WTC11 (cell line): ENCODE measurements around the gene SSR1. TPM values are rescaled to one million over a fixed set of nuclear protein-coding genes. Genes with fewer than 3 reads are reported as not detected.
"Not testable (repeated sequence)": the region's sequence is repeated elsewhere in the genome, so short reads cannot be mapped to it uniquely, and the experiment has no call there.

Experiments used
- ATAC-seq: fragments of 200-7000 bp; cut with Tn5 transposase; 2 replicates; pipeline ENCODE4 v1.10.0; 2021; ENCODE audit warnings: mild to moderate bottlenecking, moderate library complexity
- CTCF ChIA-PET: fragments of 300-600 bp; sonication (Branson Sonifier 250); formaldehyde crosslinking; loops from one replicate; lab custom pipeline; 2021; ENCODE audit warnings: antibody characterized with exemption; lab: Charles Lee
- POLR2A ChIA-PET: fragments of 350-600 bp; sonication (Branson Sonifier 250); formaldehyde crosslinking; loops from one replicate; lab custom pipeline; 2021; ENCODE audit warnings: antibody characterized with exemption; lab: Charles Lee
- DNase-seq: peaks from one replicate; pipeline ENCODE4 v3.0.0; 2021; ENCODE audit warnings: low spot score
- H3K27ac Mint-ChIP-seq: 2 replicates; pipeline ENCODE4 v1.8.0; 2021; ENCODE audit warnings: mixed read lengths
- H3K27me3 Mint-ChIP-seq: 2 replicates; pipeline ENCODE4 v1.8.0; 2021; ENCODE audit warnings: low read depth, mild to moderate bottlenecking, moderate library complexity, mixed read lengths
- H3K36me3 Mint-ChIP-seq: 2 replicates; pipeline ENCODE4 v1.8.0; 2021; ENCODE audit warnings: mixed read lengths
- H3K4me1 Mint-ChIP-seq: 2 replicates; pipeline ENCODE4 v1.8.0; 2022; ENCODE audit warnings: mixed read lengths
- H3K4me3 Mint-ChIP-seq: 2 replicates; pipeline ENCODE4 v1.8.0; 2021; ENCODE audit warnings: mild to moderate bottlenecking, moderate library complexity, mixed read lengths
- H3K9me3 Mint-ChIP-seq: 2 replicates; pipeline ENCODE4 v1.8.0; 2021; ENCODE audit warnings: mixed read lengths
- CBFB ChIP-seq: sonication (generic); formaldehyde crosslinking; IDR thresholded peaks from 2 replicates; pipeline ENCODE4 v1.8.1; 2022; ENCODE audit warnings: mild to moderate bottlenecking, low read depth, missing genetic modification reagents
- E2F1 ChIP-seq: sonication (generic); formaldehyde crosslinking; IDR thresholded peaks from 2 replicates; pipeline ENCODE4 v1.8.0; 2022; ENCODE audit warnings: mild to moderate bottlenecking, missing genetic modification reagents
- EMX1 ChIP-seq: fragments of 250-450 bp; sonication (Bioruptor Pico); IDR thresholded peaks from 2 replicates; pipeline ENCODE4 v1.8.0; 2021; ENCODE audit warnings: mild to moderate bottlenecking
- HMGA2 ChIP-seq: fragments of 250-450 bp; sonication (Bioruptor Pico); IDR thresholded peaks from 2 replicates; pipeline ENCODE4 v1.4.0; 2021; ENCODE audit warnings: mild to moderate bottlenecking, moderate library complexity
- KAT7 ChIP-seq: sonication (generic); formaldehyde crosslinking; IDR thresholded peaks from 2 replicates; pipeline ENCODE4 v1.8.1; 2023; ENCODE audit warnings: missing genetic modification reagents, mild to moderate bottlenecking, borderline replicate concordance
- MXD4 ChIP-seq: fragments of 250-450 bp; sonication (Bioruptor Pico); IDR thresholded peaks from 2 replicates; pipeline ENCODE4 v1.8.0; 2021; ENCODE audit warnings: mild to moderate bottlenecking, moderate library complexity, borderline replicate concordance
- MYBL2 ChIP-seq: sonication (generic); formaldehyde crosslinking; IDR thresholded peaks from 2 replicates; pipeline ENCODE4 v1.8.1; 2023; ENCODE audit warnings: mild to moderate bottlenecking, moderate library complexity, missing genetic modification reagents
- NFE2L1 ChIP-seq: sonication (generic); formaldehyde crosslinking; IDR thresholded peaks from 2 replicates; pipeline ENCODE4 v1.8.1; 2023; ENCODE audit warnings: missing genetic modification reagents
- NR1H2 ChIP-seq: sonication (generic); formaldehyde crosslinking; IDR thresholded peaks from 2 replicates; pipeline ENCODE4 v1.9.0; 2021; ENCODE audit warnings: mild to moderate bottlenecking, moderate library complexity, missing genetic modification reagents
- SMAD3 ChIP-seq: sonication (generic); formaldehyde crosslinking; IDR thresholded peaks from 2 replicates; pipeline ENCODE4 v1.8.0; 2022; ENCODE audit warnings: missing genetic modification reagents, mild to moderate bottlenecking, borderline replicate concordance
- SMAD4 ChIP-seq: sonication (generic); formaldehyde crosslinking; IDR thresholded peaks from 2 replicates; pipeline ENCODE4 v1.8.0; 2022; ENCODE audit warnings: mild to moderate bottlenecking, missing genetic modification reagents
- SOX15 ChIP-seq: fragments of 250-450 bp; sonication (Bioruptor Pico); IDR thresholded peaks from 2 replicates; pipeline ENCODE4 v1.9.0; 2021; ENCODE audit warnings: mild to moderate bottlenecking
- TP53 ChIP-seq: sonication (generic); formaldehyde crosslinking; IDR thresholded peaks from 2 replicates; pipeline ENCODE4 v1.8.1; 2023; ENCODE audit warnings: mild to moderate bottlenecking, missing genetic modification reagents
- ZNF121 ChIP-seq: sonication (generic); formaldehyde crosslinking; IDR thresholded peaks from 2 replicates; pipeline ENCODE4 v1.8.0; 2023; ENCODE audit warnings: missing genetic modification reagents
- ZNF138 ChIP-seq: sonication (generic); formaldehyde crosslinking; conservative IDR thresholded peaks from 2 replicates; pipeline ENCODE4 v1.8.1; 2022; ENCODE audit warnings: mild to moderate bottlenecking, moderate library complexity, missing genetic modification reagents
- ZNF232 ChIP-seq: sonication (generic); formaldehyde crosslinking; IDR thresholded peaks from 2 replicates; pipeline ENCODE4 v1.8.0; 2022; ENCODE audit warnings: mild to moderate bottlenecking, missing genetic modification reagents
- ZNF263 ChIP-seq: sonication (generic); formaldehyde crosslinking; IDR thresholded peaks from 2 replicates; pipeline ENCODE4 v1.8.1; 2022; ENCODE audit warnings: low read depth, mild to moderate bottlenecking, moderate library complexity, missing genetic modification reagents
- total RNA-seq: library from RNA; stranded (reverse); gene quantifications from 3 replicates; pipeline ENCODE4 v1.2.3, GENCODE V29; 2021
- TF ChIP-seq, protein P1 (sequence below): fragments of 250-450 bp; sonication (Bioruptor Pico); IDR thresholded peaks from 2 replicates; pipeline ENCODE4 v1.8.0; 2021; ENCODE audit warnings: mild to moderate bottlenecking
- TF ChIP-seq, protein P2 (sequence below): fragments of 250-450 bp; sonication (Bioruptor Pico); IDR thresholded peaks from 2 replicates; pipeline ENCODE4 v1.9.0; 2021; ENCODE audit warnings: mild to moderate bottlenecking

The SSR1 gene
- total RNA-seq, 1 experiment from 2014 or later = 96.7 TPM

- H3K36me3 Mint-ChIP-seq = no peaks in the 10 kb centered on the region
- POLR2A ChIA-PET = no interaction called here
Measured at GRCh38 chr6:7267466-7268091, 45.4 kb downstream of the SSR1 start.

DNA sequence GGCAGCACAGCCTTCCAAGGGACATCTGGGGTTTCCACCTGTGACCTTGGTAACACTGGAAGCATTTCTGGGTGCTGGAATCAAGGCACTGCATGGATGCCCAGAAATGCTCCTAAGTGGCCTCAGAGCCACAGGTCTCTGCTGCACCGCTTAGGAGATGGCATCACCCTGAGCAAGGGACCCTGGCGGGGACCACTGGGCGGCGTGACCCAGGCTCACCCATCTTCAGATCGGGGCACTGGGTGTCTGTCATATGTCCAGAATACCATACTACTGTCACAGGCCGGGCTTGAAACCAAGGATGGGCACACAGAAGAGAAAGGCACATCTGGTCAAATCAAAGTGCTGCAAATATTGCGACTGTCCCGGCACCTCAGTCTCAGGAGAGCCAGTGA, 45.9 kb downstream of the SSR1 start:
- CTCF ChIA-PET = interaction anchor here (0.6 to 1.0 kb wide), 2 partner anchors 9 to 65 kb away, joined by 3 read pairs; no protein-coding TSS in a partner anchor
- Mint-ChIP-seq H3K36me3 (no peaks in the 10 kb centered on the region), H3K4me1 (peaks cover 5% of the 10 kb centered on the region), H3K4me3 (no peak overlapping the region)
- TF ChIP-seq TP53 (CRISPR knock-in tag) = no peak
- no peak for TF ChIP-seq SMAD3 (CRISPR knock-in tag)
- TF ChIP-seq ZNF232 (CRISPR knock-in tag) = no peak
- TF ChIP-seq NR1H2 (CRISPR knock-in tag) = no peak
- TF ChIP-seq E2F1 (CRISPR knock-in tag) = no peak
- TF ChIP-seq SOX15 (CRISPR knock-in tag) = no peak
- no peak for TF ChIP-seq ZNF263
- TF ChIP-seq MYBL2 (CRISPR knock-in tag) = no peak
- TF ChIP-seq ZNF138 = no peak
- TF ChIP-seq SMAD4 = no peak
- TF ChIP-seq ZNF121 (CRISPR knock-in tag) = no peak
- TF ChIP-seq MXD4 (CRISPR knock-in tag) = no peak
- TF ChIP-seq HMGA2 = no peak
- TF ChIP-seq, protein P1, sequence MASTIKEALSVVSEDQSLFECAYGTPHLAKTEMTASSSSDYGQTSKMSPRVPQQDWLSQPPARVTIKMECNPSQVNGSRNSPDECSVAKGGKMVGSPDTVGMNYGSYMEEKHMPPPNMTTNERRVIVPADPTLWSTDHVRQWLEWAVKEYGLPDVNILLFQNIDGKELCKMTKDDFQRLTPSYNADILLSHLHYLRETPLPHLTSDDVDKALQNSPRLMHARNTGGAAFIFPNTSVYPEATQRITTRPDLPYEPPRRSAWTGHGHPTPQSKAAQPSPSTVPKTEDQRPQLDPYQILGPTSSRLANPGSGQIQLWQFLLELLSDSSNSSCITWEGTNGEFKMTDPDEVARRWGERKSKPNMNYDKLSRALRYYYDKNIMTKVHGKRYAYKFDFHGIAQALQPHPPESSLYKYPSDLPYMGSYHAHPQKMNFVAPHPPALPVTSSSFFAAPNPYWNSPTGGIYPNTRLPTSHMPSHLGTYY (CRISPR knock-in tag) = no peak
- no peak for TF ChIP-seq KAT7 (CRISPR knock-in tag)
- TF ChIP-seq CBFB (CRISPR knock-in tag) = no peak
- TF ChIP-seq, all 79 proteins: peak for 0
- H3K9me3 Mint-ChIP-seq = no peaks in the 10 kb centered on the region
- ATAC-seq (no peak), DNase-seq (no peak)
- H3K27me3 Mint-ChIP-seq = no peaks in the 10 kb centered on the region
- no peak overlapping the region for H3K27ac Mint-ChIP-seq
- POLR2A ChIA-PET = no interaction called here

More at GRCh38 chr6:7267466-7268091, 45.4 kb downstream of the SSR1 start:
- Mint-ChIP-seq H3K4me1 (0 out of 2 replicates have a peak, but pooled peaks cover under 1% of the 10 kb centered on the region), H3K4me3 (no peak overlapping the region), H3K27me3 (no peaks in the 10 kb centered on the region), H3K27ac (peak overlapping the region; percentile 49; the same call in 1 of the 2 replicates), H3K9me3 (no peaks in the 10 kb centered on the region)
- ATAC-seq (0 out of 2 replicates have a peak, but pooled peaks have one; percentile 20), DNase-seq (no peak)
- CTCF ChIA-PET = interaction anchor here (1.0 kb wide), 1 partner anchor 8 kb away, joined by 3 read pairs; no protein-coding TSS in a partner anchor
- TF ChIP-seq EMX1 (CRISPR knock-in tag) (no peak), ZNF232 (CRISPR knock-in tag) (no peak), ZNF263 (no peak), NFE2L1 (CRISPR knock-in tag) (no peak), E2F1 (CRISPR knock-in tag) (no peak)
- TF ChIP-seq, protein P2, sequence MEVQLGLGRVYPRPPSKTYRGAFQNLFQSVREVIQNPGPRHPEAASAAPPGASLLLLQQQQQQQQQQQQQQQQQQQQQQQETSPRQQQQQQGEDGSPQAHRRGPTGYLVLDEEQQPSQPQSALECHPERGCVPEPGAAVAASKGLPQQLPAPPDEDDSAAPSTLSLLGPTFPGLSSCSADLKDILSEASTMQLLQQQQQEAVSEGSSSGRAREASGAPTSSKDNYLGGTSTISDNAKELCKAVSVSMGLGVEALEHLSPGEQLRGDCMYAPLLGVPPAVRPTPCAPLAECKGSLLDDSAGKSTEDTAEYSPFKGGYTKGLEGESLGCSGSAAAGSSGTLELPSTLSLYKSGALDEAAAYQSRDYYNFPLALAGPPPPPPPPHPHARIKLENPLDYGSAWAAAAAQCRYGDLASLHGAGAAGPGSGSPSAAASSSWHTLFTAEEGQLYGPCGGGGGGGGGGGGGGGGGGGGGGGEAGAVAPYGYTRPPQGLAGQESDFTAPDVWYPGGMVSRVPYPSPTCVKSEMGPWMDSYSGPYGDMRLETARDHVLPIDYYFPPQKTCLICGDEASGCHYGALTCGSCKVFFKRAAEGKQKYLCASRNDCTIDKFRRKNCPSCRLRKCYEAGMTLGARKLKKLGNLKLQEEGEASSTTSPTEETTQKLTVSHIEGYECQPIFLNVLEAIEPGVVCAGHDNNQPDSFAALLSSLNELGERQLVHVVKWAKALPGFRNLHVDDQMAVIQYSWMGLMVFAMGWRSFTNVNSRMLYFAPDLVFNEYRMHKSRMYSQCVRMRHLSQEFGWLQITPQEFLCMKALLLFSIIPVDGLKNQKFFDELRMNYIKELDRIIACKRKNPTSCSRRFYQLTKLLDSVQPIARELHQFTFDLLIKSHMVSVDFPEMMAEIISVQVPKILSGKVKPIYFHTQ = no peak

DNA sequence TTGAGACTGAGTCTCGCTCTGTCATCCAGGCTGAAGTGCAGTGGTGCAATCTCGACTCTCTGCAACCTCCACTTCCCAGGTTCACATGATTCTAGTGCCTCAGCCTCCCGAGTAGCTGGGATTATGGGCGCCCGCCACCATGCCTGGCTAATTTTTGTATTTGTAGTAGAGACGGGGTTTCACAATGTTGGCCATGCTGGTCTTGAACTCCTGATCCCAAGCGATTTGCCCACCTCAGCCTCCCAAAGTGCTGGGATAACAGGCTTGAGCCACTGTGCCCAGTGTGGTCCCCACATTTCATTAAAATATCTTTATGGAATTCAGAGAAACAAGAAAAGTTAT, 47.6 kb downstream of the SSR1 start:
- H3K4me3 Mint-ChIP-seq, H3K27ac Mint-ChIP-seq, H3K36me3 Mint-ChIP-seq, H3K27me3 Mint-ChIP-seq, H3K9me3 Mint-ChIP-seq, ATAC-seq, DNase-seq, POLR2A ChIA-PET: not testable (repeated sequence)
- CTCF ChIA-PET = interaction anchor here (3.1 kb wide), 1 partner anchor 10 kb away, joined by 16 read pairs; no protein-coding TSS in a partner anchor
- H3K4me1 Mint-ChIP-seq = peaks cover 15% of the 10 kb centered on the region
